Epithelial cell of prostate (primary cell): ENCODE results near the gene C2orf92.

ENCODE experiments used
- DNase-seq: peaks from one replicate; pipeline ENCODE4 v3.0.0-alpha.2; 2011; ENCODE audit warnings: low read depth, low spot score
- H3K27ac ChIP-seq: fragments of 450-650 bp; 2 replicates; pipeline ENCODE4 v1.5.1; 2017; ENCODE audit warnings: mild to moderate bottlenecking

C2orf92 gene

DNA sequence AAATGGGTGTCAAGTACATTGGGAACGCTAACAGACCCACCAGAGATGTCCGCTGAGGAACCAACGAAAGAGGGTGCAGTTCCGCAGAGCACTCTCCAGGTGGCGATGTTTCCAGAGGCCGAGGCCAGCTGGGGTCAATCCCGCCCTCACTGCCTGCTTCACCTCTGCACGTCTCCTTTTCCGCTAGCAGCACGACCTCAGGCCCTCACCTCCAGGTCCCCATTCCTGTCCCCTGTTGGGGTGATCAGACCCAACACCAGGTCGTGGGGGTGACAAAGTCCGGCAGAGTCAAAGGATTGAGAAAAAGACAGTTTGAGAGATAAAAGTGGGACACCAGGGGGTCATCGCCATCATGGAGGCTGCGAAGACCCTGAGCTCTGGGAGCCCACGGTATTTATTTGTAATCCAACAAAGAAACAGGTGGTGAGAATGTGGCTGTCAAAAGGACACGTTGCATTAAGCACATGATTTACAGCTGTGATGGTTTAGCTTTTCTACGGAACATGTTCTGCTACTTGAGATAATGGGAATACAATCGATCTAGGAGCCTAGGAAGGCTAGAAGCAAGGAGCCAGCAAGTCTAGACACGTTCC lies 71.2 kb downstream of the C2orf92 start:
- no peak overlapping the region for H3K27ac ChIP-seq

DNA sequence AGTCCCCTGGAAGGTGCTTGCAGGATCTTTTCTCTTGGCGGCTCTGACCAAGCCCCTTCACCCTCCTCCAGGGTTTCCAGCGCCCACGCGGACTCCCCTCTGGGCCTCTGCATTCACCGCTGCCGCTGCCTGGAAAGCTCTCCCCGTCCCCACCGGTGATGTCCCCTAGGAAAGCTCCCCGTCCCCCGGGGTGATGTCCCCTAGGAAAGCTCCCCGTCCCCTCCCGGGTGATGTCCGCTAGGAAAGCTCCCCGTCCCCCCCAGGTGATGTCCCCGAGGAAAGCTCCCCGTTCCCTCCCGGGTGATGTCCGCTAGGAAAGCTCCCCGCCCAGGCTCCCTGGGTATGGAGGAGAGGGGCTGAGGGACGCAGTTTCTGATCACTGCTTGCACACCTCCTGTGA lies 71.7 kb downstream of the C2orf92 start:
- H3K27ac ChIP-seq, result no peak overlapping the region
- DNase-seq, result no peak

More for the DNA sequence above, 71.2 kb downstream of the C2orf92 start:
- DNase-seq, result no peak

- no peak overlapping the region for H3K27ac ChIP-seq
- no peak for DNase-seq
Measured at GRCh38 chr2:97741686-97742085, 72.2 kb downstream of the C2orf92 start.

DNA sequence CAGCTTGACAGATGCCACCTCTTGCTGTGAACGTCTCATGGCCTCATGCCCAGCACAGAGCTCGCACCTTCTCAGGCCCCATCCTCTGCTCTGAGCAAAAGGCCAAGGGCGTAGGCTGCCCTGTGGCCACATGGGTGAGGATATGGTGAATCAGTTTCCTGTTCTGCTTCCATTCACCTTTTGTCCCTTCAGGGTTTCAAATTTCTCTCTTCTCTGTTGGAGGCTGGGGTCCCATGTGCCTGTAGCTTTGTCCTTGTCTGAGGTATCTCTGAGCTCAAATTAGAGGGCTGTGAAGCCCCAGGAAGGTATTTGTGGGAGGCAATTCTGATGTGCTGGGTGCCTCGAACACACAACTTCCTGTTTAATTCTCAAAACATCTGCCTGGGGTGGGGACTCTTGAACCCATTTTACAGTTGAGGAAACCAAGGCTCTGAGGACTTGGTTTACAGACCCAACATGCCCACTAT lies 72.9 kb downstream of the C2orf92 start:
- no peak for DNase-seq
- no peak overlapping the region for H3K27ac ChIP-seq

DNA sequence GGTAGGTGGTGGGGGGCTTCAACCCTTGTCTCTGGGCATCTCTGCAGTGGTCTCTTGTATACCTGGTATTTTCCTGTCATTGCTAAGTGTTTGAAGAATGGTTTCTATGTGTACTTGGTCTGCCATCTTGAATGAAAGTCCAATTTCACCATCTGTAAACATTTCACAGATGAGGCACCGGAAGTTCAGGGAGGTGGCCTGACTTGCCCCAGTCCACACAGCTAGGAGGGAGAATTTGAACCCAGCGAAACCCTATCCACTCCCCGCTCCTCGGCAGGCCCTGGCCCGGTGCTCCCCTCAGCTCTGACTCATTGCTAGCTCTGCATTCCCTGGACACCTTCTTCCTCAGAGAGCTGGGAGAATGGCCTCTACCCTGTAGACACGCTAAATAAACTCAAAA lies 74.4 kb downstream of the C2orf92 start:
- H3K27ac ChIP-seq, result no peak overlapping the region
- no peak for DNase-seq

- DNase-seq, result no peak
- no peak overlapping the region for H3K27ac ChIP-seq
Measured at GRCh38 chr2:97745474-97746174, 76.1 kb downstream of the C2orf92 start.

DNA sequence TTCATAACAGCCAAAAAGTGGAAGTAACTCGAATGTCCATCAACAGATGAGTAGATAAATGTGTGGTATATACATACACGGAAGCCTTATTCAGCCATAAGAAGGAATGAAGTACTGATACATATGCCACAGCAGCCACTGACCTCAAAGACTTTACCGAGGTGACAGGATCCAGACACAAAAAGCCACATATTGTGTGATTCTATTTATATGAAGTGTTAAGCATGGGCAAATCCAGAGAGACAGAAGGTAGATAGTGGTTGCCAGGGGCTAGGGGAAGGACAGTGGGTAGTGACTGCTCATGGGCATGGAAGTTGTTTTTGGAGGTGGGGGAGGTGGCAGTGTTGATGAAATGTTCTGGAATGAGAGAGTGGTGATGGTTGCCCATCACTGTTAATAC lies 77.8 kb downstream of the C2orf92 start:
- H3K27ac ChIP-seq, result no peak overlapping the region
- no peak for DNase-seq

GRCh38 chr2:97747716-97748115 lies 78.2 kb downstream of the C2orf92 start:
- no peak overlapping the region for H3K27ac ChIP-seq
- no peak for DNase-seq

- no peak overlapping the region for H3K27ac ChIP-seq
- no peak for DNase-seq
Measured at GRCh38 chr2:97749581-97749980, 80.1 kb downstream of the C2orf92 start.

- H3K27ac ChIP-seq, result no peak overlapping the region
- DNase-seq, result no peak
Measured at GRCh38 chr2:97750017-97750416, 80.5 kb downstream of the C2orf92 start.

GRCh38 chr2:97751752-97752151 lies 82.2 kb downstream of the C2orf92 start:
- no peak overlapping the region for H3K27ac ChIP-seq
- no peak for DNase-seq
